GM19395 (cell line): ENCODE data around the gene SOX21.

Source experiments
- ATAC-seq: cut with Tn5 transposase; IDR thresholded peaks from one replicate; pipeline ENCODE4 v1.9.1; 2021; ENCODE audit warnings: mild to moderate bottlenecking, moderate library complexity; ENCODE audit not compliant: unreplicated experiment

Gene SOX21

DNA sequence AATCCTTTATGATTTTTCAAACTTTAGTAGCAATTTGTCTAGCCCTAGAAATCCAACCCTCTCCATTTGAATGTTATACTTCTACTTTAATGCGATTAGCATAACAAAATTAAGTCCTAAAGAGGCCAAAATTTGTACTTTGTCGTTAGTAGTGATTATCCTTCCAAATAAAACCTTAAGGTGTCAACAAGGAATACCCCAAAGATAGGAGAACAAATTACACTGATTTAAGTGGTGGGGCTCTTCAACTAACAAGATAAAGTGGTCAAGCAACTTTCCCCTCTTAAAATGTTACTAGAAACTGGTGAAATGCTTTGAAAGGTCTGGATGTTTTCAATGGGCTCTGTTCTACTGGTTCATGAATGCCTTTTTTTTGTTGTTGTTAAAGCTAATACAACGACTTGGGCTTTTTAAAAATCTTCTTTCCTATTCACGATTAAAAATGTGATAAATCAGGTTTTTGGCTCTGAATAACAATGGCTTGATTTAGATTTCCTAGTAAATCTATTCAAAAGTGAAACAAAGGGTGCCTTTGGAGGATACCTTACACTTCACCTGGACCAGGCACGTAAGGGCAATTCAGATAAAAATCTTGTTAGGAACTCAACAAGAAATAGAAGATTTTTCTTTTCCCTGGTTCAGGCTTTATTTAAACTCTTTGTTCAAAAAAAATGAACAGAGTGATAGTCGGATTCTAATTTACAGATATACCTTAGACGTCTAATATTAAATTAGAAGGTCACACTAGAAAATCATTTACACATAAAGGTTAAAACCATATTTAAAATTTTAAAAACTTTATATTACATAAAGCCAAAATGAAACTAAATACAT, 3.1 kb downstream of the SOX21 start:
- no peak for ATAC-seq

DNA sequence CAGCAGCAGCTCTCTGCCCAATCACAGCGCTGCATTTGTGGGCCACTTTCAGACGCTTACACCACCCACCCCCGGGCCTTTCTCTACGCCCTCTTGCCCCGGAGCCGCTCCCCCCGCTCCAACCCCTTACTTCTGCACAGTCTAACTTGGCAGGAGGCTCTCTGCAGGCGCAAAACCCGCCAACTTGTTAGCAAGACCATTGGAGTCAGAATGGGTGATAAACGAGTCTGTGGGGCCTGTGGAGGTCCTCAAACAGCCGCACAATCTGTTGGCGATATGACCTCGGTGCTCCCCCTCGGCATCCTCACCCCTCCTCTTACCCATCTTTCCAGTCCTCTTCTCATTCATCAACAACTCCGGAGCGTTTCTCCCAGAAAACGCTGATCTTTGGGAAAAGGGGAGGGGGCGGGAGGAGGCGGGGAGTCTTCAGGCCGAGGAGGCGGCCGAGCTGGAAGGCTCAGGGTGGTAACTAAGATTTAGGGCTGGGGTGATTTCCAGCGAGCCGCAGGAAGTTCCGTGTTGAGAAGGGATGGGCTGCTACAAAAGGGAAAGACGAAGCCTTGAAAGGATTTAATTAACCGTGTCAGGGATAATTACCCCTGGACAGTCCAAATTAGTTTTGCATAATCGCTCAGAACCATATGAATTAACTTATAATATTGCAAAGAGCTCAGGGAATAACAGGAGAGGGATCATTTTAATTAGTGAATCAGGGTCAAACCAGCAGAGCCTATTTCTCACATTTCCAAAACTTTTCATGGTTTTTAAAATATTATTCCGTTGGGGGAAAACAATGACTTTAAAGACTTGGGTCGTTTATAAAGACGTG, 4.1 kb downstream of the SOX21 start:
- ATAC-seq: no peak

DNA sequence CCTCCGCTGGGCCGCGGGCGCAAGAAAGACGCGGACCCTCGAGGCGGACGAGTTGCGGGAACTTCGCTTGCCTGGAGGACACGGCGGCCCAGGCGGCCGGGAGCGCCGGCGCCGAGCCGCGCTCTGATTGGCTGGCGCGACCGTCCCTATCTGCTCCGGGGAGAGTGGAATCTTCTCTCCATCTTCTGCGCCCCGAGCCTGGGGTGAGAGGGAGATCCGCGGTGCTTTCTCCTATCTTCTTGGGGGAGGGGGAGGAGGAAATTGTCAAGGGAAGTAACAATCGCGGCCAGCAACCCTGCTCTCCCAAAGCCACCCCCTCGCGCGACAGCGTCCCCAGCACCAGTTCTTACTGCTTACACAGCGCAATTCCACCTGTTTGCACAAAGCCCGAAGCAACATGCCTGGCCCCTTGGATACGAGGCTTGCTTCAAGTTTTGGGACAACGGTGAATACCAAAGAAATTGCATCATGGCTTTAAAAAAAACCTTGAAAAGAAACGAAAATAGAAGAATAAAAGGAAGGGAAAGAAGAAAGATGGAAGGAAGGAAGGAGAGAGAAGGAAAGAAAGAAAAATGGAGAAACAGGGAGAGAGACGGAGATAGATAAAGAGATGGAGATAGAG, 4.8 kb downstream of the SOX21 start:
- ATAC-seq: no peak

GRCh38 chr13:94706843-94707399, 5.4 kb downstream of the SOX21 start:
- ATAC-seq: no peak

GRCh38 chr13:94706101-94706842, 6.1 kb downstream of the SOX21 start:
- no peak for ATAC-seq

DNA sequence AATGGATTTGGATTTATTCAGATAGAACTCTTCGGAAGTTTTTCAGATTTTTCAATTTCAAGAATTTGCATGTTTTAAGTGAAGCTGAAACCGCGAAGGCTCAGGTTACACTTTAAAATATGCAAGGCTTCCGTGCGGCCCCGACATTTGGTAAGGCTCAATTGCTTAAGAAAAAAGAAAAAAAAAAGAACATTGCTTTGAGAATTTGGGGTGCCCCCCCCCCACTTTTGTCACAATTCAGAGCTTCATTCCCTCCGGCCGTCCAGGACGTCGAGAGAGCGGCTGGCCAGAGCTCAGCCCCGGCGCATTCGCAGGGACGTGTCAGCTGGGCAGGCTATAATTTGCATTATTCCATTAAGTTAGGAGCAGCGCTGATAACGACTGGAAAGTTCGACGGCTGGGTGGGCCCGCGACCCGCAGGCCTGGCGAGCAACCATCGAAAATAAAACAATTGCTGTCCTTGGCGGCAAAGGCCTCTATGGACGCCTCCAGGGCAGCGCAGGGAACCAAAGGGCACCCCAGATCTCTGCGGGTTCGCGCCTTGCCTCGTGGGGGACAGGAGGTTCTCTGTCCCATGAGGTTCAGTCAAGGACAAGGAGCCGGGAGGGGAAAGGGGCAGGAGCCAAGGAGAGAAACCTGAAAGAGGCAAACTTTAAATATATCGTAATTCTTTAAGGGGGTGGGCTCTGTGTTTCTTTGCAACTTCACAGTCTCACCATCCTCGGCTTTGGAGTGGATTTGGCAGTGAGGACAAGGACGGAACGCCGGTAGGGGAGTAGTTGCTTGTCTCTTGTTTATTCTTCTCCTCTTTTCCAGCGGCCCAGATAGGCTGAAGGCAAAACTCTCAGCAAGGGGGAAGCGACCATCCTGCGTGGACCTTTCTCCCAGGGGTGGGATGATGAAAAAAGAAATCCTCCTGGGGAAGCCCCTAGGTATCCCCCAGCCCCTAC, 7.0 kb downstream of the SOX21 start:
- no peak for ATAC-seq

DNA sequence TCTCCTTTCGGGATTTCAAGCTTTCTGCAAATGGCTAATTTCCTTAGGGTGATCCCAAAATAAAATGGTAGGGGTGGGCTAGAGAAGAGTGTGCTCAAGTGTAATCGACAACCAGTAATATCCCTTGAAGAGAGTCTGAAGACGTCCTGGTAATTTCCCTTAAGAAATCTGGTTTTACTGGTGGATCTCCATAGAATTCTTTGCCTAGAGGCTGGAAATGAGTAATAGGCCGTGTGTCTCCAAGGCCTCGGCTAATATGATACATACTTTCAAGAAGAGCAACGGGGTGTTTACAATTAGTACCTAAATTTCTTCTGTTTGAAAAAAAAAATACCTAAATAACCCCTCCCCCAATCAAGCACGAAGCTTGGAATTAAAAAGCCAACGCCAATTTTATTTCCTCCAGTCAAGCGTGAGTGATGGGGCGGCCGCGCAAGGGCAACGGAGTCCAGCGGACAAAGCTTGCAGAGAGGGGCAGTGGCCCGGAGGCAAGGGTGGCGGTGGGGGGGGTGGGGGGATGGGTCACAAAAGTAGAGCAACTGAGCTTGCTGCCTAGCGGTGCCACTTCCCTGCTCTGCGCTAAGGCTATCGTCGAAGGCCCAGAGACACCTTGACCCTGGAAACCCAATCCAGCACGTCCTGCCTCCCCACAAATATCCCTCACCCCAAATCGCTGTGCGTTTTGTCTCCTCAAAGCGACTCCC, 7.8 kb downstream of the SOX21 start:
- ATAC-seq: no peak

- no peak for ATAC-seq
Measured at GRCh38 chr13:94703721-94704314, 8.5 kb downstream of the SOX21 start.

- ATAC-seq: no peak
Measured at GRCh38 chr13:94703271-94703670, 9.1 kb downstream of the SOX21 start.

DNA sequence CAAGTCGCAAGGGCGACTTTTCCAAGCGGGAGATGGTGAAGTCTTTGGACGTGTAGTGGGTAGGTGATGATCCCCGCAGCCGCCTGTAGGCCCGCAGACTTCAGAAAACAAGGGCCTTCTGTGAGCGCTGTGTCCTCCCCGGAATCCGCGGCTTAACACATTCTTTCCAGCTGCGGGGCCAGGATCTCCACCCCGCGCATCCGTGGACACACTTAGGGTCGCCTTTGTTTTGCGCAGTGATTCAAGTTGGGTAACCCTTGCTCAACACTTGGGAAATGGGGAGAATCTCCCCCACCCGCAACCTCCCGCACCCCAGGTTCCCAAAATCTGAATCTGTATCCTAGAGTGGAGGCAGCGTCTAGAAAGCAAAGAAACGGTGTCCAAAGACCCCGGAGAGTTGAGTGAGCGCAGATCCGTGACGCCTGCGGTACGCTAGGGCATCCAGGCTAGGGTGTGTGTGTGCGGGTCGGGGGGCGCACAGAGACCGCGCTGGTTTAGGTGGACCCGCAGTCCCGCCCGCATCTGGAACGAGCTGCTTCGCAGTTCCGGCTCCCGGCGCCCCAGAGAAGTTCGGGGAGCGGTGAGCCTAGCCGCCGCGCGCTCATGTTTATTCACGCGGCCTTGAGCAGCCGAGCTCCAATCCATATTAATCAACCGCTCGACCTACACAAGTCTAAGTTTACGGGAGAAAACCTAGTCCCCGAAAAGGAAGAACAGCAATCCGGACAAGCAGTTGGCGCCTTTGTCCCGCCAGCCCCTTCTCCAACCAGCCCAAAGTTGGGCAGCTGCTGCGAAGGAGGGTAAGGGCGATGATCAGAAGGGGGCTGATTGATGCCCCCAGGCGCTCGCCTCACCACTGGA, 9.9 kb downstream of the SOX21 start:
- no peak for ATAC-seq

- no peak for ATAC-seq
Measured at GRCh38 chr13:94701313-94702180, 10.8 kb downstream of the SOX21 start.

- ATAC-seq: no peak
Measured at GRCh38 chr13:94700536-94700935, 11.8 kb downstream of the SOX21 start.

DNA sequence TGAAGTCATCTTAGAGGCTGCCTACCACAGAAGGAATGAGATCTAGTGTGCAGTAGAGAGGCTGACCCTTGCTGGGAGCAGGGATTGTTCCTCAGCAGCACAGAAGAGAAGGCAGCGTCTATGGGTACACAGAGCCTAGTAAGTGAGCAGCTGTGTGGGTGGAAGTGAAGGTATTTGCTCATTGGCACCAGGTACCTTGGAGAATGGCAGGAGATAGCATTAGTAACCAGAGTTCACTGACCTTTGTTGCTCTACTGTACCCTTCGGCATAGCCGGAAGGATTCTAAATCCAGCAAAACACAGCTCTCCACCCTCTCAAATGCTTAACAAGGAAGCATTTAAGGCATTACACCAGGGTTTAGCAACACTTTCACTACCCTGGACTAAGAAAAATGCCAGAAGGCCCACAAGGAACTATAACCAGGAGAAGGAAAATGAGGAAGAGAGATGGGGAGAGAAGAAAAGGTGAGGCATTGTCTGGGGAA, 12.3 kb downstream of the SOX21 start:
- no peak for ATAC-seq

DNA sequence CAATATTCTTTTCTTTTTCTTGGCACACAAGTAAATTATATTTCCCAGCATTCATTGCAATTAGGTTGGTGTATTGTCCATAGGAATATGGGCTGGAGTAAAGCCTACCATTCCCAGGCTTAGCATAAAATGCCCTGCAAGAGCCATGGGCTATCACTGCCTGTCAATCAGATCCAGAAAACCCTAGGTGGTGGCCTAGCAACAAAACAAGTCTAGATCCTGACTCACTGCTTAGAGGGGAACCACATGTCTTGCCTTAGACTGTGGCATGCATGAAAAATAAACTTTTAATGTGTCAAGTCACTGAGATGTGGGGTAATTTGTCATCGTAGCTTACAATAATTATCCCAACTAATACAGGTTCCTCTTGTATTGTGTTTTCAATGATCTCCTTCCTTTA, 16.2 kb downstream of the SOX21 start:
- no peak for ATAC-seq

- ATAC-seq: no peak
Measured at GRCh38 chr13:94692030-94692429, 20.3 kb downstream of the SOX21 start.

- ATAC-seq: no peak
Measured at GRCh38 chr13:94683409-94683808, 28.9 kb downstream of the SOX21 start.
